GM21447 (cell line): ENCODE results near the gene CCDC88B.

Experiments used
- ATAC-seq: cut with Tn5 transposase; IDR thresholded peaks from one replicate; pipeline ENCODE4 v1.9.1; 2021; ENCODE audit not compliant: unreplicated experiment

CCDC88B gene

DNA sequence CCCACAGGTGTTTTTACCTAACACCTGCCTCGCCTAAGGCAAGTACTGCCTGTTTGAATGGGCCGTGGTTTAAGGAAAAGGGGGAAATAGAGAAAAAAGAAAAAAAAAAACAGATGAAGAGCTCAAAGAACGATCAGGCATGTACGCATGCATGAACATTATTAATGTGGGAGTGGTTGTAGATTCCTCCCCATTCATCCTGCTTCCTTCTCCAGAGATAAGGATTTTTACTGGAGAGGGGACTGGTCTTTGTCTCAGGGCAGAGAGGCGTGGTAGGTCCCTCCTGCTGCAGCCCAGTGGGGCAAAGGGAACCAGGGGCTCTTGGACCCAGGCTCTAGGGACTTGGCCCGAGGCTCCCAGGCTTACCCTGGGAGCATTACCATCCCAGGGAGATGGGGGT lies 42.0 kb downstream of the CCDC88B start:
- ATAC-seq = no peak

DNA sequence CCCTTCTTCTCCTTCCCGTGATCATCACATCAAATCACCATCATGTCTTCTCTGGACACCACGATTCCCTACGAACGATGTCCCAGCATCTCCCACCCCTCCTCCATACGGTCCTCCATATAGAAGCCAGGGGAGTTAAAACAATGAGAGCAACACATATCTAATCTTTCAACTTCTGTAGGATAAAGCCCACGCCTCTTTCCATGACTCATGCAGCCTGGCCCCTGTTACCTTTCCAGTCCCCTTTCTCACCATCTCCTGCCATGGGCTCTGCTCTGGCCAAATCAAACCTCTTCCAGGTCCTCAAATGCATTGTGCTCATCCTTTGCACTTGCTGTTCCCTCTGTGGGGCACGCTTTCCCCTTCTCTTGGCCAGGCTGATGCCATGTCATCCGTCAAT lies 42.6 kb downstream of the CCDC88B start:
- no peak for ATAC-seq

DNA sequence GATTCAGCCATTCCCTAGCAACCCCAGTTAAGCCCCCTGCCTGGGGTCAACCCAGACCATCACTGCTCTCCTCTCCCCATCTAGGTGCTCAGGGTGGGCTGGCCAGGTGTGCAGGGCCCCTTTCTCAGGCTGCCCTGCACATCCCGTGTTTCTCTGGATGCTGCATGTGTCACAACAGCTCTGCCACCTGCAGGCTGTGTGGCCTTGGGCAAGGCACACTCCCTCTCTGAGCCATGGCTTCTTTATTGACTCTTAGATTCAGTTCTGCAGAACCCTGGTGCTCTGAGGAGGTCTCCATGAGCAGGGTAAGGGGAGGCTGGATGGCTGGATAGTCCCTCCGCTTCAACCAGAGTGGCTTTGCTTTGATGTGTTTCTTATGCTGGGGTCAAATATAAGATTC lies 43.6 kb downstream of the CCDC88B start:
- ATAC-seq = no peak

- ATAC-seq = no peak
Measured at GRCh38 chr11:64384028-64384737, 44.2 kb downstream of the CCDC88B start.

DNA sequence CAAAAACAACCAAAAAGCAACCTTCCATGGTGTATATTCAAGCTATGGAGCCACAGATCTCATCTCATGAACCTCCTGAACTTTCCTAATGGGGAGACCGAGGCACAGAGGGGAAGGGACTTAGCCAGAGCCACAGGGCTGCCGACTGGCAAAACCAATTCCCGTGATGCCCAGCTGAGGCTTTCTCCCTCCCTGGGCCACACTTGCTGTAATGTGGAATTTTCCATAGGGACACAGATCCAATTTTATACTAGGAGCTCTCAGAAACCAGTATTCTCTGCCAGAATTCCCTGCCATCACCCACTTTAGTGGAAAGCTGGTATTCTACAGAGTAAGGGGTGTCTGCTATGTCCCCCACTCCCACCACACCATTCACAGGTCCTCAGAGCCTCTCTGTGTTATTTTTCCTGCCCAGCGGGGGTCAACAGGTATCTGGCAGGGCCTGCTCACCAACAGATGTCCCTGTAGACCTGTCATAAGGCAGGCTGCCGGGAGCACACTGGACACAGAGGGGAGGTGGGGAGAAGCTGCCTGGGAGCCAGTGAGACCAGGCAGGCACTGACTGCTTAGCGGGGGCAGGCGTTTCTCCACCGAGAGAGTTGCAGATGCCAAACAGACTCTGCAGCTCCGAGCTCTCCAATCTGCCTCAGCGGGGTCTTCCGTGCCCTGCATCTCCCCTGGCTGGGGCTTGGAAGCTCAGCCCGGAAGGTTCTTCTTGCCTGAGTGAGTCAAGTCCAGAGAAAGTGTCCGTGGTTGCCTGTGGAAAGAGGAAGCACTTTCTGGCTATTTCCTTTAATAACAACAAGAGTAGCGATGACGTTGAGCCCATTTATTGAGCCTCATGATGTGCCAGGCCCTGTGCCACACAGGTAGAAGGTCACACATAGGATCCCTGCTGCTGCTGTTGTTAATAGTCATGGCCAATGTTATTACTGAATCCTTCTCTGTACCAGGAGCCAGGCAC lies 45.3 kb downstream of the CCDC88B start:
- ATAC-seq = no peak

GRCh38 chr11:64385945-64386704 lies 46.1 kb downstream of the CCDC88B start:
- ATAC-seq = no peak

- ATAC-seq = no peak
Measured at GRCh38 chr11:64387916-64388315, 47.9 kb downstream of the CCDC88B start.

DNA sequence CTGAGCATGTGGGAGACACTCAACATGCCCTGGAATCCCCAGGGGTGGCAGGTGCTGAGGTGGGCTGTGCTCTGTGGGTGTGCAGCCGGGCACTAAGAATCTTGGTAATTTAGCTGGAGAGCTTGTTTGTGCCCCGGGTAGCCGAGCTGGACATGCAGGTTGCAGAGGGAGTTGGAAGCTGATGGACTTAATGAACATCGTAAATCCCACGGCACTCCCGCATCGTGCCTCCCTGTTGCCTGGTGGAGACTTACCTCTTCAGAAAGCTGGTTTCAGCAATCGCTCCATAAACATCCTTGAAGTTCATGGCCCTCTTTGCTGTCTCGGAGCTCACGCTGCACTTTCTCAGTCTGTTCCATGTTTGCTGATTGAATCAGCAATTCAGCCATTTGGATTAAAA lies 48.9 kb downstream of the CCDC88B start:
- ATAC-seq = no peak

GRCh38 chr11:64389851-64390250 lies 49.8 kb downstream of the CCDC88B start:
- ATAC-seq = no peak

DNA sequence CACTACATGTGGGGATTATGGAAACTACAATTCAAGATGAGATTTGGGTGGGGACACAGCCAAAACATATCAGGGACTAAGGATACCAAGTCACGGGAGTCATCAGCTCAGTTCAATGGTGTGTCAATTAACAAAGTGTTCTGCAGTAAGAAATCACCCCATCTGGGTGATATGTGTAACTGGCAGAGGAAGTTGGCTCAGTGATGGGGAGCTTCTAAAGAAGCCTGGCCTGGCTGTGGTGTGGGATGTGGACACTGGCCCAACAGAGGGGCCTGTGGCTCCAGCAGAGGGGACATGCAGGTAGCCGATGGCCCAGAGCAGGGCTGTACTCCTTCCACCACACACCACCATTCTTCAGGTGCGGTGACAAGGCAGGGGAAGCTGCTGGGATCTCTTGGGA lies 50.6 kb downstream of the CCDC88B start:
- no peak for ATAC-seq

DNA sequence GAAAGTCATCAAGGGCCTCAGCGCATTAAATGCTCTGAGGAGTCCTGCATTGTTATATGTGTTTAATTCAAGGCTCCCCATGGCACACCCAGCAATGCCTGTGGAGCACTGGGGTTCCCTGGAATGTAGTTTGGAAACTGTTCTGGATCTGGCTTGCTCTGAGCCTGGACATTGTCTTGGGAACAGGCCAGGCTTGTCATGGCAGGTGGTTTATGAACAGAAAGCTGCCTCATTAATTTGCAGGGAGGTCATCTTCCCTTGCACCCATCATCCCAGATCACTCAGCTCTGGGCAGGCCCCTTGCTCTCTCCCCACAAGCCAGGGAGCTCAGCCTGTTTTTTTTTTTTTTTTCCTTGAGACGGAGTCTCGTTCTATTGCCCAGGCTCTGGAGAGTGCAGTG lies 51.8 kb downstream of the CCDC88B start:
- no peak for ATAC-seq

DNA sequence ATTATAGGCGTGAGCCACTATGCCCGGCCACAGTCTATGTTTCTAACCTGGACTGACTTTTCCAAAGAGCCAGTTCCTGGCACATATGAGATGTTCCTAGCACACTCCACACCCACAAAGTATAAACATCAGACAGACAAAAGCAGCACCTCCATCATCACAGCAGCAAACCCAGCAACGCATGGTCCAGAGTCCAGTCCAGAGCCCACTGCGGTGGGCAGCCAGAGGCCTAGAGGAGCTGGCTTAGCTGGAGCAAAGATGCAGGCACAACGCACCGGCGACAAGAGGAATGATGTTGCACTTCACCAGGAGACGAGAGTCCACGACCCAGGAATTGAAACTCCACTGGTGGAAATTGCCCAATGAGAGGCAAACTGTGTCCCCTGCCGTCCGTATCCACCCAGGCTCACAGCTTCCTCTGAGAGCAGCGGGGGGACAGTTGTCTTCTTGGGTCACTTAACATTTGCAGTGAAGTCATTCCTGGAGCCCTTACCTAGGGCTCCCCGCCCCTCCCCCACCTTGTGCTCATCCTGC lies 55.6 kb downstream of the CCDC88B start:
- ATAC-seq = no peak

DNA sequence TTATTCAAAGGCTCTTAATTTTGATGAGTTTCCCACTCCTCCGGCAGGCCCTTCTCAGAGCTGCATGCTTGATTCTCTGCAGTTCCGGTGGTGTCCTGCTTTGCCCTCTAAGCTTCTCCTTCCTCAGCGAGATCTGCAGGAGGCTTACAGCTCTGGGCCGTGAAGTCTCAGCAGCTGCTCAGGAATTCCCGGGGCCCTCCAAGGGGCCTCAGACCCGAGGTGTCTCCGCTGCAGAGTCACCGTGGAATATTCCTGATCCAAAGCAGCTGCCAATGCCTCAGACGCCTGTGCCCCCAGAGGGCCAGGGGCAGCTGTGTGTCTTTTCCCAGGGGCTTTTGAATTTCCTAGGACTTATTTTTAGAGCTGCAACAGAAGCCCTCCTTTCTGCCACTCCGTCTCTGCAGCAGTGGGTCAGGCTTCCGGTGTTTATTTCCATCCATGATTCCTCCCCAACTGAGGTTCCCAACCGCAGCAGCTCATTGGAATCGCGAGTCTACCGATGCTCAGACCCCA lies 56.1 kb downstream of the CCDC88B start:
- no peak for ATAC-seq

GRCh38 chr11:64400102-64400501 lies 60.1 kb downstream of the CCDC88B start:
- no peak for ATAC-seq

DNA sequence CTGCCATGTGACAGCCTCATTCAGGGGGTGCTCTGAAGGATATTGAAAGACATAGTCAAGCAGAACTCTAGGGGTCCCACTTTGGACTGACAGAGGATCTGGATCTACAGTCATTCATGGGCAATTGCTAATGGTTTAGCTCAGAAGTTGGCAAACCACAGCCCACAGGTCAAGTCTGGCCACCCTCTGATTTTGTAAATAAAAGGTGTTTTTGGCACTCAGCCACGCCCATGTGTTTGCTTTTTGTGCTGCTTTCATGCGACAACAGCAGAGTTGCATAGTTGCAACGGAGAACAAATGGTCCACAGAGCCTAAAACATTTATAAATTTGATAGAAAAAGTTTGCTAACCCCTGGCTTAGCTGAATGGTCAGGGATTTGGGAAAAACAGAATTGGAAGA lies 60.7 kb downstream of the CCDC88B start:
- ATAC-seq = no peak

GRCh38 chr11:64401775-64402174 lies 61.8 kb downstream of the CCDC88B start:
- ATAC-seq = no peak

DNA sequence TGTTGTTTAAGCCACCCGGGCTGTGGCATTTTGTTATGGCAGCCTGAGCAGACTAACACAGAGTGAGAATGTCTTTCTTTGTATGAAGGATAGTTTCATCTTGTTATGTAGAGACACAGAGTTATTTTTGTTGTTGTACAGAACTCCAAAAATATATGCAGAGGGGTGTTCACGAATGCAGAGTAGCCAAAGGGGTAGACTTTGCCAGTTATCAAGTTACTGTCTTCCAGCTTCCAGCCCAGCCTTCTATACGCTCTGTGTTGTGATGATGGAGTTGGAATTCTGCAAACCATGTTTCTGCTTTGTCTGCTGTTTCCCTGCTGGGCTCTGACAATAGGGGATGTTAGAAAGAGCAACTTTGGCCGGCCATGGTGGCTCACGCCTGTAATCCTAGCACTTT lies 63.1 kb downstream of the CCDC88B start:
- ATAC-seq = no peak

GRCh38 chr11:64406221-64406946 lies 66.4 kb downstream of the CCDC88B start:
- no peak for ATAC-seq
